ENCODE data around the gene BROX.
A peak's percentile ranks its signal among the peaks of the same experiment; 100 is the strongest.
"Not testable (repeated sequence)": the region's sequence is repeated elsewhere in the genome, so short reads cannot be mapped to it uniquely, and the experiment has no call there.

BROX gene

GRCh38 chr1:222712253-222713090 is at the start of gene BROX, which contains the start of gene AIDA:
TSS of gene BROX (plus strand) at chr1:222712564. CDS start at chr1:222715700, 3,136 bp downstream.
TSS of gene AIDA (minus strand) at chr1:222712491. CDS start at chr1:222712317, 174 bp downstream.
- peak; percentile 99 for DNase-seq

GRCh38 chr1:222663431-222663934 is 48.9 kb upstream of the BROX start:
- DNase-seq = no peak

- DNase-seq = no peak
Observed at GRCh38 chr1:222665964-222666363, 46.4 kb upstream of the BROX start.

- DNase-seq = not testable (repeated sequence)
Observed at GRCh38 chr1:222668184-222668583, 44.2 kb upstream of the BROX start.

- DNase-seq = not testable (repeated sequence)
Observed at GRCh38 chr1:222669107-222669506, 43.3 kb upstream of the BROX start.

- no peak for DNase-seq
Observed at GRCh38 chr1:222670110-222670509, 42.3 kb upstream of the BROX start.

- no peak for DNase-seq
Observed at GRCh38 chr1:222680080-222680479, 32.3 kb upstream of the BROX start.

- no peak for DNase-seq
Observed at GRCh38 chr1:222691016-222691415, 21.3 kb upstream of the BROX start.

- no peak for DNase-seq
Observed at GRCh38 chr1:222694927-222695326, 17.4 kb upstream of the BROX start.

GRCh38 chr1:222696741-222697140 is 15.6 kb upstream of the BROX start:
- DNase-seq = no peak

GRCh38 chr1:222697203-222697602 is 15.2 kb upstream of the BROX start:
- no peak for DNase-seq

GRCh38 chr1:222697826-222698225 is 14.5 kb upstream of the BROX start:
- no peak for DNase-seq

- no peak for DNase-seq
Observed at GRCh38 chr1:222702210-222702609, 10.2 kb upstream of the BROX start.

GRCh38 chr1:222704260-222704659 is 8.1 kb upstream of the BROX start:
- DNase-seq = no peak

GRCh38 chr1:222706815-222707214 is 5.5 kb upstream of the BROX start:
- no peak for DNase-seq

- DNase-seq = no peak
Observed at GRCh38 chr1:222709700-222710153, 2.6 kb upstream of the BROX start.

- DNase-seq = peak; percentile 59
Observed at GRCh38 chr1:222711319-222712252, 778 bp upstream of the BROX start.

GRCh38 chr1:222713091-222713961 is 962 bp downstream of the BROX start:
- DNase-seq = peak; percentile 83

- no peak for DNase-seq
Observed at GRCh38 chr1:222716393-222716792, 4.0 kb downstream of the BROX start.

GRCh38 chr1:222728746-222729145 is 16.4 kb downstream of the BROX start:
- no peak for DNase-seq

- no peak for DNase-seq
Observed at GRCh38 chr1:222730866-222731265, 18.5 kb downstream of the BROX start.

Data from activated CD4-positive, CD25-positive, alpha-beta regulatory T cell treated with anti-CD3 and anti-CD28 coated beads, Interleukin-2, amount 50 U/mL, for 72 hours (primary cell).